HepG2 (cell line): ENCODE data around the gene AUTS2. TPM values are rescaled to one million over a fixed set of nuclear protein-coding genes. Genes with fewer than 3 reads are reported as not detected.
A peak's percentile ranks its signal among the peaks of the same experiment; 100 is the strongest.
"Not testable (repeated sequence)": the region's sequence is repeated elsewhere in the genome, so short reads cannot be mapped to it uniquely, and the experiment has no call there.

Experiments
- ATAC-seq: fragments of 200-7000 bp; cut with Tn5 transposase; 3 replicates; pipeline ENCODE4 v1.9.1; 2020; ENCODE audit warnings: mild to moderate bottlenecking, moderate library complexity
- BruUV-seq: library from RNA; stranded (reverse); fragments of 400-500 nt; replicated peaks from 2 replicates; lab custom pipeline; 2021; lab: Mats Ljungman, UMichigan
- CTCF ChIA-PET: fragments of 300-600 bp; formaldehyde crosslinking; extraction: SDS; loops from one replicate; lab custom pipeline; 2021; ENCODE audit warnings: low total read pairs, inconsistent platforms, low intra/inter-chr PET ratio; lab: Yijun Ruan, JAX
- POLR2A ChIA-PET: fragments of 350-600 bp; sonication (Branson Sonifier 250); formaldehyde crosslinking; loops from one replicate; lab custom pipeline; 2020; ENCODE audit warnings: antibody characterized with exemption, inconsistent platforms; lab: Yijun Ruan, JAX
- DNase-seq: peaks from one replicate; pipeline ENCODE4 v3.0.0-alpha.2; 2015; ENCODE audit warnings: low spot score
- FAIRE-seq: peaks from 3 replicates; lab custom pipeline; 2011; peaks lifted over from hg19 to GRCh38; lab: Jason Lieb, UNC
- H2AFZ ChIP-seq: one replicate; pipeline ENCODE4 v1.6.1; 2011; ENCODE audit warnings: low read length, inconsistent platforms
- H3K27ac ChIP-seq: fragments of 300-600 bp; 3 replicates; pipeline ENCODE4 v1.8.0; 2011; ENCODE audit warnings: mixed run types, mild to moderate bottlenecking, mixed read lengths, low read length, inconsistent platforms; ENCODE audit not compliant: insufficient read depth; ENCODE audit errors: extremely low read length
- H3K27me3 ChIP-seq, 2 experiments: fragments of 200-600 bp in 1 of 2; 2 replicates in 1 of 2; 3 replicates in 1 of 2; pipeline versions ENCODE4 v1.6.0 to v1.8.0; 2011; ENCODE audit warnings: low read length in 2 of 2, mild to moderate bottlenecking in 2 of 2, moderate library complexity in 2 of 2, inconsistent platforms in 1 of 2; ENCODE audit not compliant: insufficient read depth in 2 of 2, control insufficient read depth in 1 of 2
- H3K36me3 ChIP-seq, 2 experiments: fragments of 200-600 bp in 1 of 2; replicated peaks in 1 of 2; 2 replicates in 1 of 2; 3 replicates in 1 of 2; pipeline versions ENCODE4 v1.5.1 to v1.8.0; 2011; ENCODE audit warnings: low read length in 2 of 2, inconsistent platforms in 1 of 2; ENCODE audit not compliant: insufficient read depth in 2 of 2, control insufficient read depth in 1 of 2
- H3K4me1 ChIP-seq: 2 replicates; pipeline ENCODE4 v1.5.1; 2012; ENCODE audit warnings: low read length, inconsistent platforms; ENCODE audit not compliant: insufficient read depth
- H3K4me2 ChIP-seq: 2 replicates; pipeline ENCODE4 v1.6.0; 2011; ENCODE audit warnings: low read depth, low read length, inconsistent platforms
- H3K4me3 ChIP-seq, 3 experiments: fragments of 200-600 bp in 1 of 3; sonication (generic), shearing (Covaris generic) in 1 of 3; replicated peaks in 1 of 3; 2 replicates each; pipeline ENCODE4 v1.5.1; 2011 to 2016; ENCODE audit warnings: low read length in 3 of 3, inconsistent platforms in 2 of 3, low read depth in 2 of 3, mild to moderate bottlenecking in 2 of 3, control low read depth in 1 of 3, mixed read lengths in 1 of 3; ENCODE audit not compliant: insufficient read depth in 1 of 3
- H3K79me2 ChIP-seq: one replicate; pipeline ENCODE4 v1.6.1; 2011; ENCODE audit warnings: low read length, inconsistent platforms; ENCODE audit not compliant: insufficient read depth
- H3K9ac ChIP-seq: 2 replicates; pipeline ENCODE4 v1.6.0; 2011; ENCODE audit warnings: mild to moderate bottlenecking, low read depth, low read length, inconsistent platforms; ENCODE audit not compliant: insufficient read depth
- H3K9me3 ChIP-seq: 2 replicates; pipeline ENCODE4 v1.5.1; 2012; ENCODE audit warnings: mild to moderate bottlenecking, low read length
- H4K20me1 ChIP-seq: 2 replicates; pipeline ENCODE4 v1.6.0; 2011; ENCODE audit warnings: inconsistent platforms, mild to moderate bottlenecking, low read length, moderate library complexity; ENCODE audit not compliant: insufficient read depth
- AGO2 ChIP-seq: fragments of 200-400 bp; formaldehyde crosslinking; optimal IDR thresholded peaks from 2 replicates; pipeline ENCODE3; 2017; ENCODE audit warnings: mild to moderate bottlenecking, low read depth, low read length, moderate library complexity
- FOSL1 ChIP-seq: sonication (generic); formaldehyde crosslinking; IDR thresholded peaks from 2 replicates; pipeline ENCODE4 v1.9.0; 2021; ENCODE audit warnings: missing genetic modification reagents, borderline replicate concordance
- FOXM1 ChIP-seq: sonication (generic); formaldehyde crosslinking; IDR thresholded peaks from 2 replicates; pipeline ENCODE4 v1.5.0; 2020; ENCODE audit warnings: missing genetic modification reagents
- FOXO4 ChIP-seq: sonication (generic); formaldehyde crosslinking; conservative IDR thresholded peaks from 2 replicates; pipeline ENCODE4 v1.8.1; 2023; ENCODE audit warnings: missing genetic modification reagents
- HINFP ChIP-seq: sonication (generic); formaldehyde crosslinking; IDR thresholded peaks from 2 replicates; pipeline ENCODE4 v1.4.0; 2020; ENCODE audit warnings: low read depth, mild to moderate bottlenecking, missing genetic modification reagents
- HMGXB4 ChIP-seq, 2 experiments: sonication (generic) in 1 of 2; formaldehyde crosslinking in 1 of 2; IDR thresholded peaks; 2 replicates each; pipeline versions ENCODE4 v1.4.0 to v1.6.1; 2018 to 2020; ENCODE audit warnings: missing genetic modification reagents in 2 of 2, borderline replicate concordance in 1 of 2, low read depth in 1 of 2, mild to moderate bottlenecking in 1 of 2, missing biosample characterization in 1 of 2
- KLF11 ChIP-seq: IDR thresholded peaks from 2 replicates; pipeline ENCODE4 v1.6.1; 2016; ENCODE audit warnings: missing compliant biosample characterization
- MAFF ChIP-seq: IDR thresholded peaks from 2 replicates; pipeline ENCODE4 v1.6.1; 2011; ENCODE audit warnings: low read depth, low read length, improper control_type of control experiment
- MAFK ChIP-seq, 2 experiments: IDR thresholded peaks in 1 of 2; conservative IDR thresholded peaks in 1 of 2; 2 replicates each; pipeline ENCODE4 v1.6.1; 2011; ENCODE audit warnings: improper control_type of control experiment in 2 of 2, low read length in 2 of 2
- NFYC ChIP-seq: IDR thresholded peaks from 2 replicates; pipeline ENCODE4 v1.6.1; 2016; ENCODE audit warnings: missing genetic modification reagents, missing compliant biosample characterization
- ONECUT2 ChIP-seq: sonication (generic); formaldehyde crosslinking; IDR thresholded peaks from 2 replicates; pipeline ENCODE4 v1.4.0; 2020; ENCODE audit warnings: missing genetic modification reagents
- ZNF44 ChIP-seq: sonication (generic); formaldehyde crosslinking; IDR thresholded peaks from 2 replicates; pipeline ENCODE4 v1.5.1; 2020; ENCODE audit warnings: mild to moderate bottlenecking, missing genetic modification reagents
- ZNF598 ChIP-seq: sonication (generic); formaldehyde crosslinking; IDR thresholded peaks from 2 replicates; pipeline ENCODE4 v1.5.1; 2020; ENCODE audit warnings: mild to moderate bottlenecking, missing genetic modification reagents, borderline replicate concordance
- ZNF652 ChIP-seq: IDR thresholded peaks from 2 replicates; pipeline ENCODE4 v1.6.1; 2016; ENCODE audit warnings: low read depth, borderline replicate concordance
- ZSCAN12 ChIP-seq: sonication (generic); formaldehyde crosslinking; IDR thresholded peaks from 2 replicates; pipeline ENCODE4 v1.9.0; 2021; ENCODE audit warnings: mild to moderate bottlenecking, missing genetic modification reagents
- WGBS: methylation state at CpG from one replicate; pipeline ENCODE4 v1.1.6; 2017; ENCODE audit warnings: low lambda C conversion rate; 5-methylcytosine and 5-hydroxymethylcytosine counted together
- in situ Hi-C: cut with HindIII; loops from 2 replicates; pipeline ENCODE4 v1.10.0; 2017; ENCODE audit warnings: low pct_unique_long_range_greater_than_20kb; ENCODE audit not compliant: extremely low pct_ligation_motif_present
- intact Hi-C: fragments of 100-400 bp; cut with micrococcal nuclease; formaldehyde crosslinking; loops from one replicate; pipeline ENCODE4 v1.10.0; 2022; ENCODE audit not compliant: unreplicated experiment
- polyA plus RNA-seq, 8 experiments: library from polyadenylated mRNA; depleted of rRNA in 3 of 8; stranded (reverse) in 7 of 8; unstranded in 1 of 8; fragments of >200 nt; fragmentation: Illumina TruSeq in 4 of 8; extraction: Trizol in 4 of 8; gene quantifications; 2 replicates each; pipeline versions ENCODE4 v1.2.1 to v1.2.3, GENCODE V29; 2011 to 2016; ENCODE audit warnings: low read depth in 4 of 8, missing spikeins in 1 of 8, mixed read lengths in 1 of 8; ENCODE audit not compliant: insufficient read depth in 1 of 8
- total RNA-seq, 5 experiments: library from RNA; depleted of rRNA; stranded (reverse); fragments of >200 nt; fragmentation: Illumina TruSeq; extraction: Trizol; gene quantifications; 2 replicates each; pipeline ENCODE4 v1.2.3, GENCODE V29; 2016; ENCODE audit warnings: low read depth in 1 of 5

AUTS2 gene
- total and polyA plus RNA-seq, 2 of the 13 experiments (the other 11 are each of a cell fraction or from before 2014, with no cell fraction given), result 0.38 TPM; not detected in 1

GRCh38 chr7:69786130-69786529, 187.9 kb downstream of the AUTS2 start:
- BruUV-seq, in situ Hi-C loops: not testable (repeated sequence)

GRCh38 chr7:69786730-69787395, 188.6 kb downstream of the AUTS2 start:
- WGBS, result 0% methylated on average over 3 of the region's 3 CpGs
- Histone ChIP-seq H3K36me3 (no peaks in the 10 kb centered on the region), H3K4me3 (no peak overlapping the region), H3K27ac (no peak overlapping the region), H4K20me1 (no peaks in the 10 kb centered on the region), H3K27me3 (no peaks in the 10 kb centered on the region), H3K9ac (no peak overlapping the region), H2AFZ (no peak overlapping the region), H3K9me3 (no peaks in the 10 kb centered on the region), H3K4me1 (no peaks in the 10 kb centered on the region), H3K79me2 (no peaks in the 10 kb centered on the region), H3K4me2 (no peak overlapping the region)
- no TSS peak for BruUV-seq
- in situ Hi-C loops (no loop called here), intact Hi-C loops (no loop called here)
- POLR2A ChIA-PET, result no interaction called here
- CTCF ChIA-PET, result no interaction called here
- DNase-seq (no peak), ATAC-seq (no peak), FAIRE-seq (no peak)
- TF ChIP-seq FOXO4 (CRISPR knock-in tag) (no peak), ZNF44 (CRISPR knock-in tag) (no peak), AGO2 (no peak), KLF11 (CRISPR knock-in tag) (no peak), ZNF598 (CRISPR knock-in tag) (no peak), HMGXB4 (CRISPR knock-in tag; IDR thresholded peaks at IDR 0.05; ENCODE audit: borderline replicate concordance in 1 of 2, low read depth in 1 of 2) (no peak), FOXM1 (no peak), HINFP (CRISPR knock-in tag) (no peak), NFYC (CRISPR knock-in tag) (no peak), ZSCAN12 (CRISPR knock-in tag) (no peak), ZNF652 (CRISPR knock-in tag) (no peak), ONECUT2 (CRISPR knock-in tag) (no peak), FOSL1 (CRISPR knock-in tag) (no peak)

More at GRCh38 chr7:69786130-69786529, 187.9 kb downstream of the AUTS2 start:
- H3K4me2 ChIP-seq, H3K79me2 ChIP-seq, H3K9ac ChIP-seq, POLR2A ChIA-PET, DNase-seq, H3K36me3 ChIP-seq, H3K4me3 ChIP-seq, H3K27ac ChIP-seq, H2AFZ ChIP-seq, H3K27me3 ChIP-seq, CTCF ChIA-PET, intact Hi-C loops, H3K9me3 ChIP-seq, H4K20me1 ChIP-seq, FAIRE-seq, ATAC-seq, H3K4me1 ChIP-seq: not testable (repeated sequence)
- TF ChIP-seq MAFK (conservative IDR thresholded peaks at IDR 0.05 in 1 of 2, IDR thresholded peaks at IDR 0.05 in 1 of 2; ENCODE audit: low read length in 2 of 2), result peak; percentile 56 to 74; a peak in 2 of 4 replicates
- peak; percentile 59; the same call in 1 of the 2 replicates for TF ChIP-seq MAFF
- 66% methylated on average over 6 of the region's 6 CpGs for WGBS
